Measurements from ENCODE around the gene CCDC136.

GRCh38 chr7:128767475-128768110 is 24.2 kb upstream of the CCDC136 start:
- TF ChIP-seq CTCF (IDR thresholded peaks at IDR 0.05 in 8 of 11, conservative IDR thresholded peaks at IDR 0.05 in 3 of 11) (no peak), POLR2A (IDR thresholded peaks at IDR 0.05) (no peak), POLR2AphosphoS5 (IDR thresholded peaks at IDR 0.05) (no peak)
